ENCODE results near the gene PLEKHG5.
A peak's percentile ranks its signal among the peaks of the same experiment; 100 is the strongest.
"Not testable (repeated sequence)": the region's sequence is repeated elsewhere in the genome, so short reads cannot be mapped to it uniquely, and the experiment has no call there.

PLEKHG5 gene

GRCh38 chr1:6448749-6449631, 42.5 kb downstream of the PLEKHG5 start:
- no peak for TF ChIP-seq CTCF (conservative IDR thresholded peaks at IDR 0.05)
- no peak for TF ChIP-seq ZFX (IDR thresholded peaks at IDR 0.05)
- H3K27ac ChIP-seq: no peak overlapping the region

- TF ChIP-seq ZFX (IDR thresholded peaks at IDR 0.05): no peak
- TF ChIP-seq CTCF (conservative IDR thresholded peaks at IDR 0.05): no peak
- no peak overlapping the region for H3K27ac ChIP-seq
Observed at GRCh38 chr1:6447818-6448748, 43.4 kb downstream of the PLEKHG5 start.

- TF ChIP-seq CTCF (conservative IDR thresholded peaks at IDR 0.05) (no peak), ZFX (IDR thresholded peaks at IDR 0.05) (no peak)
- H3K27ac ChIP-seq: no peak overlapping the region
Observed at GRCh38 chr1:6447016-6447817, 44.2 kb downstream of the PLEKHG5 start.

DNA sequence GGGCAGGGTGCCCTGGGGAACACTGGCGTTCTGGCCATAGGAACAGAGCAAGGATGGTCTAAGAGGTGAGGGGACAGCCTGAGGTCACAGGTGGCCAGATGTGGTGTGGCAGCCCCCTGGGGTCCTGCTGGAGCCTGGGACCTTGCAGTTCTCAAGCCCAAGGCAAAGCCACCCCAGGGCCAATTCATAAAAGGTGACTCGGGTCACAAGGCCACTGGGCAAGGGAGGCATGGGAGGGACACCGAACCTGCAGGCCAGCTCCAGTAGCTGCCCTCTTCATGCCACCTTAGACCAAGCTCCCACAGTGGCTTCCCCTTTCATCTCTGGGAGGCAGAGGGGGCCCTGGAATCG, 44.8 kb downstream of the PLEKHG5 start:
- no peak for TF ChIP-seq CTCF (conservative IDR thresholded peaks at IDR 0.05)
- no peak for TF ChIP-seq ZFX (IDR thresholded peaks at IDR 0.05)
- no peak overlapping the region for H3K27ac ChIP-seq

GRCh38 chr1:6445929-6446328, 45.5 kb downstream of the PLEKHG5 start:
- not testable (repeated sequence) for H3K27ac ChIP-seq

DNA sequence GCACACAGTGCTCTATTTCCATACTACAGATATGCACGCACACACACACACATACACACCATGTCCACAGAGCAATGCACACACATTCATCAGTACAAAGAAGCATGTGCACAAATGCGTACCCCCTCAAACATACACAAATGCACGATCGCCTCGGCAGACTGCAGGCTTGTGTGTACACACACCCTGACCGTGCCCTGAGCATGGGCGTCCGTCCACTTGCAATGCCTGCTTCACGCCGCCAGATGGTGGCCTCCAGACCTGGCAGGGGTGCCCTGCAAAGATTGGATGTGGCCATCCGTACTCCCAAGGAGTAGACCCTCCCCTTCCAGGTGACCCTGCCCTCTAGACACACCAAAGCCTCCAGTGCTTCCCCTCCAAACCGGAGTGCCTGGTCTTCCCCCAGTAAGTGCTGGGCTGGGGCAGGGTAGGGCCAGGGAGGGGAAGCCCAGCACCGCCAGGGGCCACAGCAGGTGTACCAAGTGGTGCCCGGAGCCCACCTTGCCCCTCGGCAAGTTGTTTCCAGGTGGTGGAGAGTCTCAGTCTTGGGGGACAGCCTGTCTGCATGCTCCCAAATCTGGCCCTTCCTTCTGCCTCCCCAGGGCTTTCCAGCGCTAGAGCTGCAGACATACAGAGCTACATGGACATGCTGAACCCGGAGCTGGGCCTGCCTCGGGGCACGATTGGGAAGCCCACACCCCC, 46.3 kb downstream of the PLEKHG5 start:
- no peak overlapping the region for H3K27ac ChIP-seq

More for the DNA sequence above, 46.3 kb downstream of the PLEKHG5 start:
- peak; percentile 79 for TF ChIP-seq CTCF (conservative IDR thresholded peaks at IDR 0.05)
- no peak for TF ChIP-seq ZFX (IDR thresholded peaks at IDR 0.05)
